Loucy (cell line): ENCODE results near the gene DUSP6.

Source experiments
- CTCF ChIP-seq: fragments of 200-600 bp; sonication (generic); conservative IDR thresholded peaks from 2 replicates; pipeline ENCODE4 v1.5.1; 2014; ENCODE audit warnings: mild to moderate bottlenecking, antibody characterized with exemption, low read length
- EZH2phosphoT487 ChIP-seq: fragments of 200-600 bp; IDR thresholded peaks from 2 replicates; pipeline ENCODE4 v1.6.1; 2018; ENCODE audit warnings: antibody characterized with exemption, mild to moderate bottlenecking, moderate library complexity, borderline replicate concordance

- TF ChIP-seq CTCF (no peak), EZH2phosphoT487 (no peak)
These were observed 31.1 kb upstream of the DUSP6 start for GRCh38 chr12:89383235-89384049.
